MG63 (cell line): ENCODE results near the gene HIPK1. TPM values are rescaled to one million over a fixed set of nuclear protein-coding genes. Genes with fewer than 3 reads are reported as not detected.

Experiments used
- DNase-seq: peaks from one replicate; pipeline ENCODE4 v3.0.0-alpha.2; 2020
- H3K27me3 ChIP-seq: fragments of 250-450 bp; sonication (Bioruptor Pico); 2 replicates; pipeline ENCODE4 v1.5.1; 2020; ENCODE audit warnings: mild to moderate bottlenecking, moderate library complexity
- H3K36me3 ChIP-seq: fragments of 250-450 bp; sonication (Bioruptor Pico); 2 replicates; pipeline ENCODE4 v1.5.1; 2020; ENCODE audit warnings: mild to moderate bottlenecking, moderate library complexity
- H3K4me3 ChIP-seq: fragments of 250-450 bp; sonication (Bioruptor Pico); 2 replicates; pipeline ENCODE4 v1.5.1; 2020; ENCODE audit warnings: mild to moderate bottlenecking, moderate library complexity
- H3K9me3 ChIP-seq: fragments of 250-450 bp; sonication (Bioruptor Pico); 2 replicates; pipeline ENCODE4 v1.5.1; 2020; ENCODE audit warnings: mild to moderate bottlenecking, moderate library complexity
- total RNA-seq: library from RNA; depleted of rRNA; stranded (reverse); fragments of >200 nt; shearing (Covaris generic); gene quantifications from 2 replicates; pipeline ENCODE4 v1.2.3, GENCODE V29; 2014; ENCODE audit warnings: low replicate concordance; rRNA removed

The HIPK1 gene
- total RNA-seq = 8.5 and 14.3 TPM in 2 replicates

GRCh38 chr1:113928941-113929749 is at the start of gene HIPK1:
TSS of gene HIPK1 (plus strand) at chr1:113929324.
- peak within 1 kb of the TSS; percentile 72 for H3K4me3 ChIP-seq
- H3K9me3 ChIP-seq = no peaks in the 10 kb centered on the region
- DNase-seq = peak; percentile 93
- no peaks in the 10 kb centered on the region; the same call in 1 of the 2 replicates for H3K27me3 ChIP-seq
- peaks cover 2% of the 10 kb centered on the region; the same call in 1 of the 2 replicates for H3K36me3 ChIP-seq

GRCh38 chr1:113879739-113880038 is 49.4 kb upstream of the HIPK1 start:
- Histone ChIP-seq H3K4me3 (no peak overlapping the region), H3K9me3 (no peaks in the 10 kb centered on the region), H3K36me3 (no peaks in the 10 kb centered on the region), H3K27me3 (no peaks in the 10 kb centered on the region)
- DNase-seq = no peak

DNA sequence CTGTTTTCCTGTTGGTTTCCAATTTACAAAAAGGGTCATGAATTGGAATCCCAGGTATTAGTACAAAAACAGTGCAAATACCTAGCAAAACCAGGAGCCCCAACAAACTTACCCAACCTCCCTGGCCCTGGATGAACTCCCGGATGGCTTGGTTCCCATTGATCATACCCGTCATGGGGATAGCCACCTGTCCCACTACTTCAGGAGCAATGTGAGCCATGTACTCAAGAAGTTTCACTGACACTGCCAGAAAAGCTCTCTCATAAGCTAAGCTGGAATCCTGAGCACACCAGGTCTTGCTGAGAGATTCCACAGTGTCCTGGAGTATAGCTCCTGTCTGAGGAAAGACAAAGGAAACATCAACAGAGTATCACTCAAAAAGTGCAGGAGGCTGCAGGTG is 47.5 kb upstream of the HIPK1 start:
- no peak overlapping the region for H3K4me3 ChIP-seq

DNA sequence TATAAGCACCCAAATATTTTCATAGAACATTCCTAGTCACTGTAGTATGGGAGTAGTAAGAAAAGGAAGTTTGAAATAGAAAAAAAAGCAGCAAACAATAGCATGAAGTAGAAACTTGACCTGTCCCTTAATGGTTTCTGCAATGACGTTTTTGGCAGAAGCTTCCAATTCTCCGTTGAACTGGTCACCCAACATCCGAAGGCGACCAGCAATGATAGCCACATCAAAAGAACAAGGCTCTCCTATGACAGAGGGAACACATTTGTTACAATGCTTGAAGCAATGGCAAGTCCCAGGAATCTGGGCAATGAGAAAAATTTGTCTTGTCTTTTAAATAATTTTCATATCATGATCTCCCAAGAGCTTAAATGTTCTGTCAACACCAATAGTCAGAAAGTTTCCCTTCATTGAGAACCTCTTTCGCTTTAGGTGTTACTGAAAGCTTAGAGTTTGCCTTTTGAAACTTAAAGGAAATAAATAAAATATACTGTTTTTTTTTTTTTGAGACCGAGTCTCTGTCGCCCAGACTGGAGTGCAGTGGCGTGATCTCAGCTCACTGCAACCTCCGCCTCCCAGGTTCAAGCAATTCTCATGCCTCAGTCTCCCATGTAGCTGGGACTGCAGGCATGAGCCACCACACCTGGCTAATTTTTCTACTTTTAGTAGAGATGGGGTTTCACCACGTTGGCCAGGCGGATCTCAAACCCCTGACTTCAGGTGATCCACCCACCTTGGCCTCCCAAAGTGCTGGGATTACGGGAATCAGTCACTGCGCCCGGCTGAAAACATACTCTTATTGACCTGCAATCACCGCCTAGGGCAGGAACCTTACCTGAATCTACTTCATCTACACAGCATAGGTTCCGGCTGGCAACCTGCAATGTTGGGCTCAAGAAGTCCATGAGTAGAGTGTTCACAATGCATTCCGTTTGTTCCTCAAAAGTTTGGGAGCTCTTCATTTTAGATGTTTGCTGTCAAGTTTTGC is 42.4 kb upstream of the HIPK1 start:
- Histone ChIP-seq H3K9me3 (no peaks in the 10 kb centered on the region), H3K27me3 (no peaks in the 10 kb centered on the region), H3K4me3 (no peak overlapping the region), H3K36me3 (no peaks in the 10 kb centered on the region)
- DNase-seq = no peak

More for the DNA sequence above, 47.5 kb upstream of the HIPK1 start:
- no peak for DNase-seq
- Histone ChIP-seq H3K27me3 (no peaks in the 10 kb centered on the region), H3K36me3 (no peaks in the 10 kb centered on the region), H3K9me3 (no peaks in the 10 kb centered on the region)

DNA sequence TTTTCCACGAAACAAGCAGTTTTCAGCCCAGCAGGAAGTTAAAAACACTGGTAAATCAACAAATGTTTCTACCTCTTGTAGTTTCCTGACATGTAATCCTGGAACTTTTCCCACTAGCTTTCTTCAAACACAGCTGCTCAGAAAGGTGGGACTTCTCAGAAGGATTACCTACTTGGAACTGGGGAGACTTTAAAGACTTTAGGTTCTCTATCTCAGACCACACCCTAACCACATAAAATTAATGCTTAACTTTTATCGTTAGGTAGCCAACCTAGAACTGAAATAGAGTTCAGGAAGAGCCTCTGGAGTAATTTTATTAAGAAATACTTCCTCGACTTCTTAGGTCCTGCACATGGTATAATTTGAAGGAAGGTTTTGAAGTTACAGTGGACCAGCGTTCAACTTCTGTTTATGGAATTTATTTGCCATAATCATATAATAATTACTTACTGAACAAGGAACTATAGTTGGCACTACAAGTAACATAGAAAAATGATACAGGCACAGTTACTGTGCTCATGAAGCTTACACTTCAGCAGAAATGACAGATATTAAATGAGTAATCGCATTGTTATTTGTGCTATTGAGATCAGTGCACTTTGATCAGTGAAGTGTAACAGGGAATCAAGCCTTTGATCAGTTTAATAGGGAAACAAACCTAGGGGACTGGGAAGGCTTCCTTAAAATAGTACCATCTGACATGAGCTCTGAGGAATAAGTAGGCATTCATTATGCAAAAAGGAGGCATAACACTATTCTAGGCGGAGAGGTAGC is 41.5 kb upstream of the HIPK1 start, which contains the start of gene BCL2L15:
Gene BCL2L15 (minus strand): TSS at position 180 of the 774 bp plus-strand sequence. CDS start 206 bp downstream, outside the sequence.
- Histone ChIP-seq H3K9me3 (no peaks in the 10 kb centered on the region), H3K4me3 (no peak within 1 kb of the TSS), H3K36me3 (no peaks in the 10 kb centered on the region), H3K27me3 (no peaks in the 10 kb centered on the region)
- DNase-seq = no peak

DNA sequence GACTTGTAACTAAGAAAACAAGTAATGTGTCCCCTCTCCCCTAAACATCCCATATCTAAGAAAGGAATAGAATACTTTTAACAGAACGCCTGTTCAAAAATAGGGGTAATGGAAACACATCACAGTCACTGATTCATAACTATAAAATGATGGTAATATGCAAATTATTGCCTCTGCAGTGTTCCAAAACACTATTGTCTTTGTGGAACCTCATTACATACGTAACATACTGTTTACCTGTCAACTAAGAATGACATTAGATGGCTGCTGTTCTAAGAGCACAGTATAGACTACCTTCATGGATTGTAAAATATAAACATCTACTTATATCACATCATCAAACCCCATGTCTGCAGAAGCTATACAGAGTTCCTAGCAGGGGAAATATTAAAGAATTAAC is 38.3 kb upstream of the HIPK1 start:
- H3K9me3 ChIP-seq = no peaks in the 10 kb centered on the region
- no peak for DNase-seq
- H3K4me3 ChIP-seq = no peak overlapping the region
- H3K27me3 ChIP-seq = no peaks in the 10 kb centered on the region
- peaks cover 17% of the 10 kb centered on the region for H3K36me3 ChIP-seq

- Histone ChIP-seq H3K27me3 (no peaks in the 10 kb centered on the region), H3K9me3 (no peaks in the 10 kb centered on the region), H3K36me3 (peaks cover 26% of the 10 kb centered on the region), H3K4me3 (no peak overlapping the region)
- no peak for DNase-seq
Observed at GRCh38 chr1:113891631-113892220, 37.4 kb upstream of the HIPK1 start.

GRCh38 chr1:113893267-113893666 is 35.9 kb upstream of the HIPK1 start:
- Histone ChIP-seq H3K36me3 (peaks cover 39% of the 10 kb centered on the region), H3K27me3 (no peaks in the 10 kb centered on the region), H3K9me3 (no peaks in the 10 kb centered on the region), H3K4me3 (no peak overlapping the region)
- DNase-seq = no peak

- Histone ChIP-seq H3K36me3 (peaks cover 56% of the 10 kb centered on the region), H3K9me3 (no peaks in the 10 kb centered on the region), H3K27me3 (no peaks in the 10 kb centered on the region), H3K4me3 (no peak overlapping the region)
- no peak for DNase-seq
Observed at GRCh38 chr1:113895098-113895497, 34.0 kb upstream of the HIPK1 start.

- Histone ChIP-seq H3K36me3 (peaks cover 63% of the 10 kb centered on the region), H3K4me3 (no peak overlapping the region), H3K27me3 (no peaks in the 10 kb centered on the region), H3K9me3 (no peaks in the 10 kb centered on the region)
- DNase-seq = no peak
Observed at GRCh38 chr1:113895961-113896360, 33.2 kb upstream of the HIPK1 start.

- Histone ChIP-seq H3K27me3 (no peaks in the 10 kb centered on the region), H3K4me3 (no peak overlapping the region), H3K36me3 (peaks cover 79% of the 10 kb centered on the region), H3K9me3 (no peaks in the 10 kb centered on the region)
- no peak for DNase-seq
Observed at GRCh38 chr1:113898241-113898814, 30.8 kb upstream of the HIPK1 start.

- Histone ChIP-seq H3K27me3 (no peaks in the 10 kb centered on the region), H3K36me3 (peaks cover 77% of the 10 kb centered on the region), H3K9me3 (no peaks in the 10 kb centered on the region), H3K4me3 (no peak overlapping the region)
- no peak for DNase-seq
Observed at GRCh38 chr1:113899111-113899510, 30.0 kb upstream of the HIPK1 start.

DNA sequence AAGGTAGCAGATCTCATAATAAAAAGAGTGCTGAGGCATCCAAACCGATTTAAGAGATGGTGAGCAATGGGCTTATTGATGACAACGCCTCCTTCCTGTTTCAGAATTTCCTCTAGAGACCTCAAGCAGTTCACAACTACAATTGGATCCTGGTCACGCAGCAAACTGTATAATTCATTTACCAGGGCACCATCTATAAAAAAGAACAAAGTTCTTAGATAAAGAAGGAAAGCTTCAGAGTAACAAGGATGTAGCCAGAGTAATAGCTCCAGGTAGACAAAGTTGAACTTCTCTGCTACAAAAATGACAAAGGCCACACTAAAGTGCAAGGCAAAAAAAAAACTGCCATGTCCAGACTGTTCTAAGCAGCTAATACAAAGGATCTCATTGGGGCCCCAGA is 27.9 kb upstream of the HIPK1 start:
- Histone ChIP-seq H3K9me3 (no peaks in the 10 kb centered on the region), H3K4me3 (no peak overlapping the region), H3K36me3 (peaks cover 59% of the 10 kb centered on the region), H3K27me3 (no peaks in the 10 kb centered on the region)
- DNase-seq = no peak

DNA sequence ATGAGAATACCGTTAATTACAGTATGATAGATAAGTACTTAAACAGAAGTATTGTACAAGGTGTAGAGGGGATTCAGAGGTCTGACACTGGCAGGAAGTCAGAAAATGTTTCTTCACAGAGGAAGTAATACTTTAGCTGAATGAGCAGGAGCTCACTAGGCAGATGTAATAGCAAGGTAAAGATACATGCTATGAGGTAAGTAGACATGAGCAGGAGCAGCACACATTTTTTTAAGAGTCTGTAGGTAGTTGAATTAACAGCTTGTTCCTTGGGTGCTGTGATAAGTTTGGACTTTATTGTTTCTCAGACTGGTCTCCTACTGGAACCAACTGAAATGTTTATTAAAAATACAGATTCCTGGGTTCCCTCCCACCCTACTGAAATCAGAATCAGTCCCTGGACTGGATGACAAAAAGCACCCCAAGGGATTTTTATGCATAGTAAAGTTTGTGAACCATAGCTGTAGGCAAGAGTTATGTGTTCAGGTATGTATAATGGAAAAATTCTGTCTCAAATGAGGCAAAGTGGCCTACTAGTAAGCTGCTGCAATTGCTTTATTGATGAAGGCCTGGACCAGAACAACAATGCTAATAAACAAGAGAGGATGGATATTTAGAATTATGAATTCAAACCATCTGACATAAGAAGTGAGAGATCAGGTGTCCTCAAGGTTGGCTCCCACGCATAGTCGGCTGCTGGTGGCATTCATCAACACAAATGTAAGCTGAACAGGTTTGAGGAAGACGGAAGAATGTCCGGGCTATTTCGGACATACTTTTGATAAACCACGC is 25.4 kb upstream of the HIPK1 start:
- H3K9me3 ChIP-seq = no peaks in the 10 kb centered on the region
- H3K36me3 ChIP-seq = peaks cover 51% of the 10 kb centered on the region
- peak overlapping the region; percentile 88 for H3K4me3 ChIP-seq
- DNase-seq = no peak
- H3K27me3 ChIP-seq = no peaks in the 10 kb centered on the region

DNA sequence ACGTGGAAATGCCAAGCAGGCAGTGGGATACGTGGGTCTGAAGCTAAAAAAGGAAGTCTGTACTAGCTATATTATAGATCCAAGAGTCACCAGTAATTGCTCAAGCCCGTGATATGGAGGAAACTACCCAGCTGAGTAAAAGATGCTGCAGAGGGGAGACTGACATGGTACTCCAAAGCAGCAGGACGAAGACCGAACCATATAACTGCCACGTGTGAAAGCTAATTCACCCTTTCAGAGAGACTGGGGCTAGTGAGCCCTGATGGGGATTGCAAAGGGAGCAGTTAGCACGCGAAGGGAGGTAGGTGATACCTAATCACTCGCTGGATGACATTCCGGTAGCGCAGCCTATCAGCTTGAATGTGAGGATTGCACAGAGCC is 24.8 kb upstream of the HIPK1 start:
- peaks cover 51% of the 10 kb centered on the region for H3K36me3 ChIP-seq
- H3K4me3 ChIP-seq = peak overlapping the region; percentile 88
- no peak for DNase-seq
- no peaks in the 10 kb centered on the region for H3K27me3 ChIP-seq
- no peaks in the 10 kb centered on the region for H3K9me3 ChIP-seq
